ENCODE measurements around the gene SPATS2L. TPM values are rescaled to one million over a fixed set of nuclear protein-coding genes. Genes with fewer than 3 reads are reported as not detected.

Gene SPATS2L
- total RNA-seq, 2 experiments from 2014 or later = 53.9 to 56.7 TPM

DNA sequence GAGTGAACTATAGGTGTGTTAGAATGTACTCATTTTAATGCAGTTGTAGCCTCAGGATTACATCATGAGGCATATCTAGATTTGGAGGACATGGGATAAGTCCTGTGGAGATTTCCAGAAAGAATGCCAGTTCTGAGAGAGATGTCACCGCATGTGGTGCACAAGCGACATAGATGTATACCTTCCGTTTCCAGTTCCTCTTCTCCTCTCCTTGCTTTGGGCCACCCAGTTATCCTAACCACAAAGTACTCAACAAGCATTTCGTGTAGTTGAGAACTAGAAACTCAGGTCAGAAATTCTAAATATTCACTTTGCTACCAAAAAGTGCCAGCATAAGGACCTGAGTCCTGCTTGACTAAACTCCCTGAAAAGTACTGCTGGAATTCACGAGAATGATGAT, 136.9 kb downstream of the SPATS2L start:
- H3K4me3 Mint-ChIP-seq = no peak overlapping the region
- no peak overlapping the region for H3K27ac Mint-ChIP-seq
- H3K27me3 Mint-ChIP-seq = no peaks in the 10 kb centered on the region
- no peak for DNase-seq
- peaks cover 6% of the 10 kb centered on the region for H3K4me1 Mint-ChIP-seq
- ChIA-PET POLR2A (no interaction called here), CTCF (interaction anchor here (1.0 to 1.2 kb wide), 2 partner anchors 12 to 27 kb away, joined by 3 read pairs; no protein-coding TSS in a partner anchor)
- no peaks in the 10 kb centered on the region for H3K9me3 Mint-ChIP-seq
- H3K36me3 Mint-ChIP-seq (ENCODE audit: low read depth) = peaks cover 51% of the 10 kb centered on the region

DNA sequence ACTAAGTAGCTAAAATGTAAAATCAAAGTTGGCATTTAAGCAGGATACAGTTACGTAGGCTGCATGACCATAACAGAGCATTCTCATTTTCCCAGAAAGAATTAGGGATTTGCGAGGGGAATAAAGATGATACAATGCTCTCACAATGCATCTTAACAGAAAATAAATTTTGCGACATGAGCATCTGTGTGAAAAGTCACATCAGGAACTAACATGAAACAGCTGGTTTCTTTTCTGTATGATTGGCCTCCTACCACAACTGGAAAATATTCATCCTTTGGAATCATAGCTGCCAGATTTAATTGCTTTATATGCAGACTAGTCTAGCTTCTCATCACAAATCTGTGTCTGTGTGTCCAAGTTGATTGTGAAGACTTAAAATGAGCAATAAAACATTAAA, 137.4 kb downstream of the SPATS2L start:
- DNase-seq = no peak
- no peaks in the 10 kb centered on the region for H3K27me3 Mint-ChIP-seq
- peaks cover 52% of the 10 kb centered on the region for H3K36me3 Mint-ChIP-seq (ENCODE audit: low read depth)
- H3K4me1 Mint-ChIP-seq = peaks cover 8% of the 10 kb centered on the region
- ChIA-PET POLR2A (no interaction called here), CTCF (interaction anchor here (1.2 to 1.5 kb wide), 2 partner anchors 11 to 26 kb away, joined by 3 to 4 read pairs; no protein-coding TSS in a partner anchor)
- H3K4me3 Mint-ChIP-seq = no peak overlapping the region
- H3K9me3 Mint-ChIP-seq = no peaks in the 10 kb centered on the region
- H3K27ac Mint-ChIP-seq = no peak overlapping the region

DNA sequence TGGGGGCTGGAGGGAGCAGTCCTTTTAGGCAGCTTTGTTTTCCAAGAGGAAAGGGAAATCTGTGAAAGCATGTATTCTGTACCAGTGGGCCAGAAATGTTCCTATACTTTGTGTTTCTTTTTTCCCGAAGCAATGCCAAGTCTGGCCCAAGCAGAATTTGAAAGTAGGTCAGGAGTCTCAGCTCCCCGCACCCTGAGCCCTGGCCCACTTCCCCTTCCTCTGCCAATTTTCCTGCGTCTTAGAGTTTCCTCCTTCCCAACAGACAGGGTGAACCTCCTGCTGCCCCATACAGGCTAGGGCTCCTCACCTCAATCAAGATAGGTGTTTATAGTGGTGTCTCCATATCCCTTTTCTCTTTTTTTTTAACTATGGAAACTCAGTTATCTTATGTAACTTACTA, 138.0 kb downstream of the SPATS2L start:
- H3K4me1 Mint-ChIP-seq = peaks cover 8% of the 10 kb centered on the region
- ChIA-PET POLR2A (no interaction called here), CTCF (interaction anchor here (1.2 to 1.5 kb wide), 2 partner anchors 10 to 26 kb away, joined by 3 to 4 read pairs; no protein-coding TSS in a partner anchor)
- H3K27me3 Mint-ChIP-seq = no peaks in the 10 kb centered on the region
- no peaks in the 10 kb centered on the region for H3K9me3 Mint-ChIP-seq
- no peak overlapping the region for H3K27ac Mint-ChIP-seq
- H3K4me3 Mint-ChIP-seq = no peak overlapping the region
- DNase-seq = no peak
- peaks cover 52% of the 10 kb centered on the region for H3K36me3 Mint-ChIP-seq (ENCODE audit: low read depth)

DNA sequence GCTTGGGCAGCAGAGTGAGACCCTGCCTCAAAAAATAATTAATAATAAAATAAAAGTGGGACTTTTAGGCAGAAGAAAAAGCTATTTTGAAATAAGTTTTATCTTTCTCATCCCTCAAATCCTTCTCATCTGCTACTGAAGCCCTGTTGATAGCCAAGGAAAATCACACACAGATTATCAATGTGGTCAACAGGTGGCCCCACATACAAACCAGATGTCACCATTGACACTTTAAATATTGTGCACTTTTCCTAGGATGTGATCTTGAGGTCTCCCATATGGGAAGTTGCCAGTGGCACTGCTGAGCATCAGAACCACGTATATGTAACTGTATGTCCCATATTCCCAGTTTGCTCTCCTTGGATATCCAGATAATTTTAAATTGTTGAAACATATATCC, 138.8 kb downstream of the SPATS2L start:
- ChIA-PET POLR2A (no interaction called here), CTCF (interaction anchor here (1.5 kb wide), 1 partner anchor 10 kb away, joined by 4 read pairs; no protein-coding TSS in a partner anchor)
- Mint-ChIP-seq H3K4me3 (no peak overlapping the region), H3K27ac (no peak overlapping the region), H3K36me3 (ENCODE audit: low read depth) (peaks cover 46% of the 10 kb centered on the region), H3K27me3 (no peaks in the 10 kb centered on the region), H3K4me1 (peaks cover 8% of the 10 kb centered on the region), H3K9me3 (no peaks in the 10 kb centered on the region)
- no peak for DNase-seq

DNA sequence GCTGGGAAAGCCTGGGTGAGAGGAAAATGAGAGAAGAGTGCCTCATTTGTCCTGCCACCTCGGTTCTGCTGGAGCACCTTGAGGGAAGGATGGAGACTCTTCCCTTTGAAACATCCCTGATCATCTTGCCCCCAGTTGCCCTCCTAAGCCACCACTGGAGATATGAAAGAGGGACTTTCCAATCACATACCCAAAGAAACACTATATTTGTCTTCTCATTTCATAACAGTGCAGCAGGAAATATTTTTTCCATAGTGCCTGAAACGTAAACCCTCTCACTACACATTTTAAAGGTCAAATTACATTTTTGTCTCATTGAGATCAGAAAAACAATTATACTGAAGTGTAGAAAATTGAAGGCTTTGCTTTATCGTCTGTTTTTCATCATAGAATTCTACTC, 140.1 kb downstream of the SPATS2L start:
- no peak for DNase-seq
- ChIA-PET POLR2A (no interaction called here), CTCF (no interaction called here)
- Mint-ChIP-seq H3K27ac (no peak overlapping the region), H3K27me3 (no peaks in the 10 kb centered on the region), H3K9me3 (no peaks in the 10 kb centered on the region), H3K4me1 (peaks cover 8% of the 10 kb centered on the region), H3K4me3 (no peak overlapping the region), H3K36me3 (ENCODE audit: low read depth) (peaks cover 44% of the 10 kb centered on the region)

DNA sequence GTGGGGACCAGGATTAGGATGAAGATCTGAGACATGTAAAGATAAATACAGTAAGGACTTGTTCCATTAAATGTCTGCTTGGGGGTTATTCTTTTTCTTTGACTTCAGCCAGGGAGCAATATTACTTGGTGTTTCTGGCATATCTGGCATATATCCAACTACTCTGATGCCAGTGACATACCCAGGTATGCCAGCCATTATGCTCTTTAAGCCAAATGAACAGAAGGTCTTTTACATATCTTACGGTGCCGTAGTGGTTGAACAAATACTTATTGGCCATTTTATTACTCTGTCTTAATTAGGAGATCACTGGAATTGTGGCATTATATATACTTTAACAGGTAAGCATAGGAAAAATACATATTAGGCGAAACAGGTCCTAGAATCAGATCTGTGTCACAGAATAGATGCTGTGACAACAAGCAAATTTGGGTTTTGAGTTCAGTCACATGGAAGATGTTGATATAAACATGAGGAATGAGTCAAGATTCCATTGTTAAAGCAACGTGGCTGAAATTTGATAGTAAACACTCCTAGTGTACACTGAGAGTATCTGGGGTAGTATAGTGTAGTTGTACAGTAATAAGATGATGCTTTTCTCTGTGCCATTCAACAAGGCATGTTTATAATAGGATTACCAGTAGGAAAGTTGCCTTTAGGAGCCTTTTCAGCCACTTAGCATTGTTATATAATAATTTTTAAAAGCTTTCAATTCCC, 140.8 kb downstream of the SPATS2L start:
- H3K27ac Mint-ChIP-seq = no peak overlapping the region

DNA sequence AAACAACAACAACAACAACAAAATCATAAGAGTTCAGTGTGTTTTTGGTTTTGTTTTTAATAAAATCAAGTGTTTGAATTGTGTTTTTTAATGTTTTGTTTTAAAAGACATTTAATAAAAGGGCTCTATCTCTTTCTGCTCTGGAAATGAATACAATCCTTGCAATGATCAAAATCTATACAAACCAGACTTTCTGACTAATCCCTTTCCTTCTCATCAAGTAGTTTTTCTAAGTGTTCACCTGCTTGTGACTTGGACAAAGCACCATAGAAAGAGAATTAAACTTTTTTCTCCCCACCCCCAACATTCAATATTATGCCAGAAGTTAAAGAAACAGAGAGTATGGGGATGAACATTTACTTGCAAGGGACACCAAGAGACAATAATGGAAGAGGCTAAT, 142.0 kb downstream of the SPATS2L start:
- ChIA-PET CTCF (interaction anchor here (1.1 to 1.2 kb wide), 2 partner anchors 20 to 40 kb away, joined by 3 to 6 read pairs; no protein-coding TSS in a partner anchor), POLR2A (no interaction called here)
- no peak overlapping the region for H3K27ac Mint-ChIP-seq
- DNase-seq = no peak
- H3K4me3 Mint-ChIP-seq = no peak overlapping the region
- no peaks in the 10 kb centered on the region for H3K9me3 Mint-ChIP-seq
- H3K27me3 Mint-ChIP-seq = no peaks in the 10 kb centered on the region
- peaks cover 39% of the 10 kb centered on the region for H3K36me3 Mint-ChIP-seq (ENCODE audit: low read depth)
- H3K4me1 Mint-ChIP-seq = peaks cover 10% of the 10 kb centered on the region

More for the DNA sequence above, 140.8 kb downstream of the SPATS2L start:
- Mint-ChIP-seq H3K27me3 (no peaks in the 10 kb centered on the region), H3K36me3 (ENCODE audit: low read depth) (peaks cover 42% of the 10 kb centered on the region), H3K4me1 (peaks cover 8% of the 10 kb centered on the region), H3K9me3 (no peaks in the 10 kb centered on the region), H3K4me3 (no peak overlapping the region)
- no peak for DNase-seq
- POLR2A ChIA-PET = no interaction called here
- CTCF ChIA-PET = interaction anchor here (1.1 kb wide), 1 partner anchor 39 kb away, joined by 3 read pairs; no protein-coding TSS in a partner anchor

DNA sequence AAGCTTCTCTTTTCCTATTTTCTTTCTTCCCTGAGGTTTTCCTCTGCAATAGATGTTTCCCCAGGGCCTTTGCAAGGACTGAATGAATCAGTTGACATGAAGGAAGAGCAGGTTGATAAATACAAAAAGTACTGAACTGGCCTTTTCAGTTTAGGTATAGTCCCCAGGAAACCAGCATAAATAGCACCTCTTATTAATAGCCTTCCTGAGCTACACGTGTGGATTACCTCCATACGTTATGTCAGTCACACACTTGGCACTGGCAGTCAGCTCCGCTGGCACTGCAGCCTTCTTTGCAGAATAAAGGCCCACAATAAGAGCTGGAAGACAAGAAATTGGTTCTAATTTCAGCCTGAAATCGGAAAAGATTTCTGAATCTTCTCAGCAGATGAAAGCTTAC, 142.7 kb downstream of the SPATS2L start:
- ChIA-PET POLR2A (no interaction called here), CTCF (interaction anchor here (0.8 to 1.2 kb wide), 3 partner anchors 10 to 104 kb away, joined by 3 to 6 read pairs (median 3); no protein-coding TSS in a partner anchor)
- Mint-ChIP-seq H3K27ac (no peak overlapping the region), H3K4me3 (no peak overlapping the region), H3K27me3 (no peaks in the 10 kb centered on the region), H3K36me3 (ENCODE audit: low read depth) (peaks cover 35% of the 10 kb centered on the region), H3K4me1 (peaks cover 14% of the 10 kb centered on the region), H3K9me3 (no peaks in the 10 kb centered on the region)
- no peak for DNase-seq

DNA sequence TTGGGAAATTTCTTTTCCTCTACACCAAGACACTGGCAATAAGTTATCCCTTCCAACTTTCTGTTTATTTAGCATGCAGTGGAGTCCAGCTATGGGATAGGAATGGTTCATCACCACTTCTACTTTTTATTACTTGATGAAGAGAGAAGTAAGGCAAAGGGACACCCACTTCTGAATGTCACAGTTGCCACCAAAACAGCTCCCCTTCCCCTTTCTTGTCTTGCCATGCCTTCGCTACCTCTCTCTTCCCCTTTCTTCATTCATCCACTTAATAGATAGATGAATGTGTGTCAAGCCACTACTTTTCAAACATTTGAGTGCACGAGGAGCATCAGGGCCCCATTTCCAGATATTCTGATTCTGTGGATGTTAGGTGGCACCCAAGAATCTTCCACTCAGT, 143.8 kb downstream of the SPATS2L start:
- no peak for DNase-seq
- CTCF ChIA-PET = interaction anchor here (0.7 kb wide), 1 partner anchor 18 kb away, joined by 3 read pairs; no protein-coding TSS in a partner anchor
- H3K9me3 Mint-ChIP-seq = no peaks in the 10 kb centered on the region
- peaks cover 32% of the 10 kb centered on the region for H3K36me3 Mint-ChIP-seq (ENCODE audit: low read depth)
- H3K27ac Mint-ChIP-seq = no peak overlapping the region
- H3K4me1 Mint-ChIP-seq = peaks cover 23% of the 10 kb centered on the region
- H3K27me3 Mint-ChIP-seq = no peaks in the 10 kb centered on the region
- no peak overlapping the region for H3K4me3 Mint-ChIP-seq
- POLR2A ChIA-PET = no interaction called here

DNA sequence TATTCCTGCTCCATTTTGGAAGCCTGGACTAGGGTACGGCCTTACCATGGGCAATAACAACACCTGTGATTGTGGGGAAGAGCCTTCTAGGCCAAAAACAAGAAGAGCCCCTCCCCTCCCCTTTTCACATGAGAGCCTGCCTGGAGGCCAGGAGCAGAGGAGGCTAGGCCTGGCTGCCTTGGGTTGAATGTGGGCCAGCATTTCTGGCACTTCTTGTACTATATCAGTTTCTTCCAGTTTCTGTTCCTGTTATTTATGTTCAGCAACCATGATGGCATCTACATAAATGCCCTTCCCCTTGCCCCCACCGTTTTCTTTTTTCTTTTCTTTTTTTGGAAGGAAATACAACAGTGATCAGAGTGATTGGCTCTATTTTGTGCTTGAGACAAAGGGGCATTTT, 145.0 kb downstream of the SPATS2L start:
- Mint-ChIP-seq H3K27ac (no peak overlapping the region), H3K4me1 (peaks cover 32% of the 10 kb centered on the region), H3K36me3 (ENCODE audit: low read depth) (peaks cover 31% of the 10 kb centered on the region), H3K27me3 (no peaks in the 10 kb centered on the region), H3K4me3 (no peak overlapping the region), H3K9me3 (no peaks in the 10 kb centered on the region)
- no peak for DNase-seq
- ChIA-PET POLR2A (no interaction called here), CTCF (no interaction called here)

DNA sequence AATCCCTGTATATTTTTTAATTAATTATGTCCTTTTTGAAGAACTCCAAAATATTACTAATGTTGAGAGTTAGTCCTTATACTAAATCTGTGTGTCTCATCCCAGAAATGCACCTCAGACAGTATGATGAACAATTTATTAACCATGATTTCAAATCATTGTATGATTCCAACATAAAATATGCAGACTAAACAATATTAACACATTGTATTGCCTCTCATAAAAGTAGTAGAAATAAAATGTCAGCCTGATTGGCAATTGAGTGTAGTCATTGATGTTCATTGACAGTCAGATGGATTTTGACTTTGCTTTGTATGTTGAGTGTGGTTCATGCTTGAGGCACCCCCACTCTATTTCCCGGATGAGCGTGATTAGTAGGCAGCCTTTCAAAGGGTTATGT, 145.9 kb downstream of the SPATS2L start:
- peaks cover 29% of the 10 kb centered on the region for H3K4me1 Mint-ChIP-seq
- peaks cover 30% of the 10 kb centered on the region for H3K36me3 Mint-ChIP-seq (ENCODE audit: low read depth)
- CTCF ChIA-PET = no interaction called here
- DNase-seq = no peak
- H3K27me3 Mint-ChIP-seq = no peaks in the 10 kb centered on the region
- no peak overlapping the region for H3K4me3 Mint-ChIP-seq
- H3K27ac Mint-ChIP-seq = no peak overlapping the region
- no peaks in the 10 kb centered on the region for H3K9me3 Mint-ChIP-seq
- POLR2A ChIA-PET = no interaction called here

DNA sequence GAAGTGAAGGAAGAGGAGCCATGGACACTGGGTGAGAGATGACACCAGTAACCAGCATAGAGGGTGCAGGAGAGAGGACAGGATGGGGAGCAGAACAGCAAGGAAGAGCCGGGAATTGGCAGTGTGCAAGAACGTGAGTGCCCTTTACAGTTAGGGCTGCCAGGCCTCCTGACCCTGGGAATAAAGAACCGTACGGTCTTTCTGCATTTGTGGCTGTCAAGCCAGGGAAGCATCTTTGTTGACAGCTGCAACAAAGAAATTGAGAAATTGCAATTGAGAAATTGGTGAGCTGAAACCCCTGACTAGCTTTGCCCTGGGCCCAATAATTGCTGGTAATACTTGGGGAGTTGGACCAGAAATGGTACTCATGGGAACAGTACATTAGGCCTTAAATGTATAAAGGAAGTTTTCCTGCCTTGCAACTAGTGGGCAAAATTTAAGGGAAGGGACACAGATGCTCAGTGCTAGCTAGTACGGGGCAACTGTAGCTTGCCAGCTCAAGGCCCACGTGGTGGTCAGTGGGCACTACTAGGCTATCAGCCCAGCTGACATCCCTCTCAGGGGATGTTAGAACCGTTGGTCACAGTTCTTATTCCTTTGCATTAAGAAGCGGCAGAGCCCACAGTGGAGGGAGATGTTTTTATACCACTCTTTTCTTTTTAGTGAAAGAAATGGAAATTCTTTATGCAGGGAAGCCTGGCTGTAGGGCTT, 146.8 kb downstream of the SPATS2L start:
- ChIA-PET POLR2A (no interaction called here), CTCF (no interaction called here)
- Mint-ChIP-seq H3K27ac (no peak overlapping the region), H3K27me3 (no peaks in the 10 kb centered on the region), H3K9me3 (no peaks in the 10 kb centered on the region), H3K4me1 (peaks cover 29% of the 10 kb centered on the region), H3K36me3 (ENCODE audit: low read depth) (peaks cover 30% of the 10 kb centered on the region), H3K4me3 (no peak overlapping the region)
- DNase-seq = no peak

DNA sequence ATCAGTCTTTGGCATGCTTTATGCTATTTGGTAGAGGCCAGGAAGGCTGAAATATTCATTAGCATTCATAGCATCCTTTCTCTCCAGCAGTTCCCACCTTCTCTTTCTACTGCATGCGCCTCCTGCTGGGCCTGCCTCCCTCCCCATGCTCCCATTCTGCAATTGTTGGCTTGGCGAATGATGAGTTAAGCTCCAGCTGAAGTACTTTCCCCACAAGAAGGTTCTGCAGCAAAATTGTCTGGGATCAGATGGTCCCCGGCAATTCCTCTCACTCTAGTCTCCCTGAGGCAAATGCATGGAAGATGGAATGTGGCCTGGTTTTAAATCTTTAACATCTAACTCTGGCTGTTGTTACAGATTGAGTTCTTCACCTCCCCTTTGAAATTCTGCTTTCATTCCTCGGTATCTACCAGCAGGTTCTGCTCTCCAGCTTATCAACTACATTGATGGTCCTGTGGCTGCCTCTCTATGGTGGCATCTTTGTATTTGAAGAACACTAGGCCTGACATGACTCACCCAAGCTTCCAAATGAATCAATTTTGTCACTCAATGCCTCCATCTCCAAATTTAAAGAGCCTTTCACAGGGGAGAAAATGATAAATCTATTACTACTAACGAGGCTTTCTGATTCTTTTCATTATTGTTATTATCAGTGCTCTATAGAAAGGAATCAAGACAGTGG, 147.5 kb downstream of the SPATS2L start:
- H3K4me3 Mint-ChIP-seq = no peak overlapping the region
- ChIA-PET CTCF (interaction anchor here (1.2 to 2.1 kb wide), 2 partner anchors 10 to 30 kb away, joined by 4 to 8 read pairs; no protein-coding TSS in a partner anchor), POLR2A (no interaction called here)
- H3K27me3 Mint-ChIP-seq = no peaks in the 10 kb centered on the region
- no peaks in the 10 kb centered on the region for H3K9me3 Mint-ChIP-seq
- no peak overlapping the region for H3K27ac Mint-ChIP-seq
- H3K36me3 Mint-ChIP-seq (ENCODE audit: low read depth) = peaks cover 26% of the 10 kb centered on the region
- DNase-seq = no peak
- H3K4me1 Mint-ChIP-seq = peaks cover 28% of the 10 kb centered on the region

All from activated CD4-positive, alpha-beta T cell treated with anti-CD3 and anti-CD28 coated beads, Interleukin-2, amount 10 ng/mL, durations not matched to agents 7 days and 5 days (primary cell).